K562 (cell line): ENCODE measurements around the gene NDRG4. TPM values are rescaled to one million over a fixed set of nuclear protein-coding genes. Genes with fewer than 3 reads are reported as not detected.

ENCODE experiments used
- BRCA1 ChIP-seq, 2 experiments: fragments of 450-650 bp in 1 of 2; sonication (generic) in 1 of 2; formaldehyde crosslinking in 1 of 2; IDR thresholded peaks; 2 replicates each; pipeline versions ENCODE4 v1.5.0 to v1.6.1; 2017 to 2020; ENCODE audit warnings: mild to moderate bottlenecking in 1 of 2, missing genetic modification reagents in 1 of 2
- DDX20 ChIP-seq: fragments of 450-650 bp; IDR thresholded peaks from 2 replicates; pipeline ENCODE4 v1.6.1; 2016; ENCODE audit warnings: missing genetic modification characterization, low read depth, mild to moderate bottlenecking, missing compliant biosample characterization, moderate library complexity
- ZNF3 ChIP-seq: fragments of 250-450 bp; sonication (Bioruptor Pico); IDR thresholded peaks from 2 replicates; pipeline ENCODE4 v1.5.0; 2021; ENCODE audit warnings: mild to moderate bottlenecking, moderate library complexity
- polyA plus RNA-seq, 8 experiments: library from polyadenylated mRNA; depleted of rRNA in 4 of 8; stranded (reverse) in 5 of 8; unstranded in 3 of 8; fragments of >200 nt; fragmentation: Nextera tagmentation in 2 of 8; fragmentation: Illumina TruSeq in 1 of 8; extraction: Ambion mirVana in 2 of 8; extraction: Trizol in 1 of 8; gene quantifications; 2 replicates each; pipeline versions ENCODE4 v1.2.1 to v1.2.3, GENCODE V29; 2011 to 2014; ENCODE audit warnings: inconsistent platforms in 1 of 8, missing spikeins in 1 of 8
- total RNA-seq, 7 experiments: library from RNA; depleted of rRNA in 6 of 7; stranded (reverse); fragments of >200 nt in 6 of 7; fragmentation: Illumina TruSeq in 2 of 7; extraction: Trizol in 2 of 7; gene quantifications; 2 replicates each; pipeline versions ENCODE4 v1.2.1 to v1.2.3, GENCODE V29; 2011 to 2021; ENCODE audit warnings: low replicate concordance in 1 of 7
- TF ChIP-seq, protein P1 (sequence below): fragments of 450-650 bp; IDR thresholded peaks from 2 replicates; pipeline ENCODE4 v1.6.1; 2016; ENCODE audit warnings: mild to moderate bottlenecking, moderate library complexity

NDRG4 gene
- total and polyA plus RNA-seq, 9 of the 15 experiments (the other 6 are each of a cell fraction or from before 2014, with no cell fraction given), result 0.06 to 0.95 (median 0.28) TPM

DNA sequence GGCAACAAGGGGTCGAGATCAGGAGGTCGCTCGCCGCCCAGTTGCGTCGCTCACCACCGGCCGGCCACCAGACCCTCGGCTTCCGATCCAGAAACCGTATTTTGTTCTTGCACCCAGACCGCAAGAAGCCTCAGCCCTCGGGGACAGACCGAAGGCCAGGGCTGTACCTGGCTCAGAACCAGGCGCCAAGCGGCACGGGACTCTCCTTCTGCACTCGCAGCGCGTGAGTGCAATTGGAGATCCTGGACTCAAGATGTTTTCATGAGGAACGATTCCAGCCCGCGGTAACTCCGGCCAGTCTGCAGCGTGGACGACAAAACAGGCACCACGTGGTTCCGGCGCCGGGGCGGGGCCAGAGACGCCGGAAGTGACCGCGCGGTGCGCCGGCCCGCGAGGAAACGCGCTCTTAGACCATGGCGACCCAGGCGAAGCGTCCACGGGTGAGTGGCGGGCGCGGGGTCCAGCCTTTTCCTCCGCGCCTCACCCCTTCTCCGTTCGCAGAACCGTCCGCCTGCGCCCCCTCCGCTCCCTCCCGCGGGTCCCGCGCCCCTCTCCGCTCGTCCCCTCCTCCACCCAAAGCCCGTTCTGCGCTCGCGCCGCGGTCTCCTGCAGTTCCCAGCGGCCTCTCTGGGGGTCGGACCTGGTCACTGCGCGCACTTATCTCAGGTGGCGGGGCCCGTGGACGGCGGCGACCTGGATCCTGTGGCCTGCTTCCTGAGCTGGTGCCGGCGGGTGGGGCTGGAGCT, 15.4 kb downstream of the NDRG4 start, which contains the start of gene SETD6 (continued):
- TF ChIP-seq, protein P1, sequence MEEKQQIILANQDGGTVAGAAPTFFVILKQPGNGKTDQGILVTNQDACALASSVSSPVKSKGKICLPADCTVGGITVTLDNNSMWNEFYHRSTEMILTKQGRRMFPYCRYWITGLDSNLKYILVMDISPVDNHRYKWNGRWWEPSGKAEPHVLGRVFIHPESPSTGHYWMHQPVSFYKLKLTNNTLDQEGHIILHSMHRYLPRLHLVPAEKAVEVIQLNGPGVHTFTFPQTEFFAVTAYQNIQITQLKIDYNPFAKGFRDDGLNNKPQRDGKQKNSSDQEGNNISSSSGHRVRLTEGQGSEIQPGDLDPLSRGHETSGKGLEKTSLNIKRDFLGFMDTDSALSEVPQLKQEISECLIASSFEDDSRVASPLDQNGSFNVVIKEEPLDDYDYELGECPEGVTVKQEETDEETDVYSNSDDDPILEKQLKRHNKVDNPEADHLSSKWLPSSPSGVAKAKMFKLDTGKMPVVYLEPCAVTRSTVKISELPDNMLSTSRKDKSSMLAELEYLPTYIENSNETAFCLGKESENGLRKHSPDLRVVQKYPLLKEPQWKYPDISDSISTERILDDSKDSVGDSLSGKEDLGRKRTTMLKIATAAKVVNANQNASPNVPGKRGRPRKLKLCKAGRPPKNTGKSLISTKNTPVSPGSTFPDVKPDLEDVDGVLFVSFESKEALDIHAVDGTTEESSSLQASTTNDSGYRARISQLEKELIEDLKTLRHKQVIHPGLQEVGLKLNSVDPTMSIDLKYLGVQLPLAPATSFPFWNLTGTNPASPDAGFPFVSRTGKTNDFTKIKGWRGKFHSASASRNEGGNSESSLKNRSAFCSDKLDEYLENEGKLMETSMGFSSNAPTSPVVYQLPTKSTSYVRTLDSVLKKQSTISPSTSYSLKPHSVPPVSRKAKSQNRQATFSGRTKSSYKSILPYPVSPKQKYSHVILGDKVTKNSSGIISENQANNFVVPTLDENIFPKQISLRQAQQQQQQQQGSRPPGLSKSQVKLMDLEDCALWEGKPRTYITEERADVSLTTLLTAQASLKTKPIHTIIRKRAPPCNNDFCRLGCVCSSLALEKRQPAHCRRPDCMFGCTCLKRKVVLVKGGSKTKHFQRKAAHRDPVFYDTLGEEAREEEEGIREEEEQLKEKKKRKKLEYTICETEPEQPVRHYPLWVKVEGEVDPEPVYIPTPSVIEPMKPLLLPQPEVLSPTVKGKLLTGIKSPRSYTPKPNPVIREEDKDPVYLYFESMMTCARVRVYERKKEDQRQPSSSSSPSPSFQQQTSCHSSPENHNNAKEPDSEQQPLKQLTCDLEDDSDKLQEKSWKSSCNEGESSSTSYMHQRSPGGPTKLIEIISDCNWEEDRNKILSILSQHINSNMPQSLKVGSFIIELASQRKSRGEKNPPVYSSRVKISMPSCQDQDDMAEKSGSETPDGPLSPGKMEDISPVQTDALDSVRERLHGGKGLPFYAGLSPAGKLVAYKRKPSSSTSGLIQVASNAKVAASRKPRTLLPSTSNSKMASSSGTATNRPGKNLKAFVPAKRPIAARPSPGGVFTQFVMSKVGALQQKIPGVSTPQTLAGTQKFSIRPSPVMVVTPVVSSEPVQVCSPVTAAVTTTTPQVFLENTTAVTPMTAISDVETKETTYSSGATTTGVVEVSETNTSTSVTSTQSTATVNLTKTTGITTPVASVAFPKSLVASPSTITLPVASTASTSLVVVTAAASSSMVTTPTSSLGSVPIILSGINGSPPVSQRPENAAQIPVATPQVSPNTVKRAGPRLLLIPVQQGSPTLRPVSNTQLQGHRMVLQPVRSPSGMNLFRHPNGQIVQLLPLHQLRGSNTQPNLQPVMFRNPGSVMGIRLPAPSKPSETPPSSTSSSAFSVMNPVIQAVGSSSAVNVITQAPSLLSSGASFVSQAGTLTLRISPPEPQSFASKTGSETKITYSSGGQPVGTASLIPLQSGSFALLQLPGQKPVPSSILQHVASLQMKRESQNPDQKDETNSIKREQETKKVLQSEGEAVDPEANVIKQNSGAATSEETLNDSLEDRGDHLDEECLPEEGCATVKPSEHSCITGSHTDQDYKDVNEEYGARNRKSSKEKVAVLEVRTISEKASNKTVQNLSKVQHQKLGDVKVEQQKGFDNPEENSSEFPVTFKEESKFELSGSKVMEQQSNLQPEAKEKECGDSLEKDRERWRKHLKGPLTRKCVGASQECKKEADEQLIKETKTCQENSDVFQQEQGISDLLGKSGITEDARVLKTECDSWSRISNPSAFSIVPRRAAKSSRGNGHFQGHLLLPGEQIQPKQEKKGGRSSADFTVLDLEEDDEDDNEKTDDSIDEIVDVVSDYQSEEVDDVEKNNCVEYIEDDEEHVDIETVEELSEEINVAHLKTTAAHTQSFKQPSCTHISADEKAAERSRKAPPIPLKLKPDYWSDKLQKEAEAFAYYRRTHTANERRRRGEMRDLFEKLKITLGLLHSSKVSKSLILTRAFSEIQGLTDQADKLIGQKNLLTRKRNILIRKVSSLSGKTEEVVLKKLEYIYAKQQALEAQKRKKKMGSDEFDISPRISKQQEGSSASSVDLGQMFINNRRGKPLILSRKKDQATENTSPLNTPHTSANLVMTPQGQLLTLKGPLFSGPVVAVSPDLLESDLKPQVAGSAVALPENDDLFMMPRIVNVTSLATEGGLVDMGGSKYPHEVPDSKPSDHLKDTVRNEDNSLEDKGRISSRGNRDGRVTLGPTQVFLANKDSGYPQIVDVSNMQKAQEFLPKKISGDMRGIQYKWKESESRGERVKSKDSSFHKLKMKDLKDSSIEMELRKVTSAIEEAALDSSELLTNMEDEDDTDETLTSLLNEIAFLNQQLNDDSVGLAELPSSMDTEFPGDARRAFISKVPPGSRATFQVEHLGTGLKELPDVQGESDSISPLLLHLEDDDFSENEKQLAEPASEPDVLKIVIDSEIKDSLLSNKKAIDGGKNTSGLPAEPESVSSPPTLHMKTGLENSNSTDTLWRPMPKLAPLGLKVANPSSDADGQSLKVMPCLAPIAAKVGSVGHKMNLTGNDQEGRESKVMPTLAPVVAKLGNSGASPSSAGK, result peak; percentile 90
- TF ChIP-seq BRCA1 (IDR thresholded peaks at IDR 0.05) (no peak), BRCA1 (CRISPR knock-in tag; IDR thresholded peaks at IDR 0.05) (0 out of 2 replicates have a peak, but pooled peaks have one; percentile 78), DDX20 (tag) (no peak), ZNF3 (no peak)
